T-helper 17 cell (primary cell): ENCODE results near the gene RAB11FIP2. TPM values are rescaled to one million over a fixed set of nuclear protein-coding genes. Genes with fewer than 3 reads are reported as not detected.

ENCODE experiments used
- ATAC-seq: fragments of 150-1000 bp; cut with Tn5 transposase; 2 replicates; pipeline ENCODE4 v1.10.0; 2021; ENCODE audit warnings: mild to moderate bottlenecking, moderate library complexity
- DNase-seq, 3 donors: peaks; one replicate each; pipeline versions ENCODE4 v3.0.0 to v3.0.0-alpha.2; 2020 to 2021
- H3K9me3 ChIP-seq: one replicate; pipeline ENCODE4 v1.7.0; 2013; ENCODE audit warnings: low read length, mild to moderate bottlenecking; ENCODE audit not compliant: control insufficient read depth, poor library complexity, severe bottlenecking
- H3K27ac Mint-ChIP-seq: one replicate; pipeline ENCODE4 v1.8.0; 2022; ENCODE audit warnings: mild to moderate bottlenecking, moderate library complexity, mixed read lengths
- H3K27me3 Mint-ChIP-seq: one replicate; pipeline ENCODE4 v1.8.0; 2022; ENCODE audit warnings: mixed read lengths
- H3K36me3 Mint-ChIP-seq: one replicate; pipeline ENCODE4 v1.8.0; 2022; ENCODE audit warnings: low read depth, mixed read lengths
- H3K4me1 Mint-ChIP-seq: one replicate; pipeline ENCODE4 v1.8.0; 2022; ENCODE audit warnings: mild to moderate bottlenecking, mixed read lengths
- H3K4me3 Mint-ChIP-seq: one replicate; pipeline ENCODE4 v1.8.0; 2022; ENCODE audit warnings: mild to moderate bottlenecking, moderate library complexity, mixed read lengths
- total RNA-seq, 4 donors: library from RNA in 2 of 4; stranded (reverse) in 2 of 4; gene quantifications; one replicate each; pipeline ENCODE4 v1.2.3 and lab custom pipeline; 2022 to 2026

The RAB11FIP2 gene
- total RNA-seq, 2 donors from 2014 or later: 19.5 to 29.5 TPM

GRCh38 chr10:118047157-118047719 lies 497 bp upstream of the RAB11FIP2 start:
- no peak overlapping the region for H3K27ac Mint-ChIP-seq
- peaks cover 14% of the 10 kb centered on the region for H3K4me1 Mint-ChIP-seq
- no peaks in the 10 kb centered on the region for H3K27me3 Mint-ChIP-seq
- no peaks in the 10 kb centered on the region for H3K36me3 Mint-ChIP-seq
- H3K4me3 Mint-ChIP-seq: peak overlapping the region; percentile 88
- ATAC-seq: no peak
- DNase-seq: no peak
- H3K9me3 ChIP-seq: no peaks in the 10 kb centered on the region

- Mint-ChIP-seq H3K4me3 (peak overlapping the region; percentile 88), H3K36me3 (no peaks in the 10 kb centered on the region), H3K27me3 (no peaks in the 10 kb centered on the region), H3K4me1 (peaks cover 18% of the 10 kb centered on the region), H3K27ac (peak overlapping the region; percentile 92)
- ATAC-seq (peak; percentile 10), DNase-seq (peak in 2 of 3 donors; percentile 6 to 14)
- H3K9me3 ChIP-seq: no peaks in the 10 kb centered on the region
These were observed 825 bp downstream of the RAB11FIP2 start for GRCh38 chr10:118045837-118046394.

DNA sequence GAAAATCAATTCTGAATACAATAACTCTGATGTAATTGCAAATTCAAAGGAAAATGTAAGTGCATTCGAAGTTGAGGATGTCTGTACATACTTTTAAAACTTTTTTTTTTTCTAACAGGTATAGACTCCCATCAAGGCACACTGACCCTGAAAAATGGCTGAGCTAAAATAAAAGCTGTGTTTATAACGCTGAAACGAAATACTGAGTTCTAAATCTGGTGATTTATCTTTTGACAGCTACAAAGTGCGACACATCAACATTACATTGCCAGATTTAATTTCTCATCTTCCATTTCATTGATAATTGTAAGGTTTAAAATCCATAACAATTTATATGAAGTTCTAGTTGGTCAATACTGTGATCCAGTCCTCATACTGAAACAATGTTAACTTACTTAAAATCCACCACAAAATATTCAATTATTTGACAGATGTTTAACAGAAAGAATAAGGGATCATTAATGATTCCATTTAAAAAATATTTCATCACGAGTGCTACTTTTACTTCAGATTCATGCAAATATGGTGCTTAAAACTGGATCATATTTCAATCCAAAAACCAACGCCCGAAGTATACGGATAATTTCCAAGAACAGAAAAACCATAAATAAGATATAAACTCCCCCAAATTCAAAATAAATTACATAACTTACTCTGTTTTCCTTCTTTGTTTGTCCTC lies 1.4 kb downstream of the RAB11FIP2 start:
- no peaks in the 10 kb centered on the region for H3K9me3 ChIP-seq
- Mint-ChIP-seq H3K27me3 (no peaks in the 10 kb centered on the region), H3K27ac (peak overlapping the region; percentile 92), H3K4me1 (peaks cover 18% of the 10 kb centered on the region), H3K4me3 (peak overlapping the region; percentile 88), H3K36me3 (no peaks in the 10 kb centered on the region)
- DNase-seq: no peak
- ATAC-seq: no peak

DNA sequence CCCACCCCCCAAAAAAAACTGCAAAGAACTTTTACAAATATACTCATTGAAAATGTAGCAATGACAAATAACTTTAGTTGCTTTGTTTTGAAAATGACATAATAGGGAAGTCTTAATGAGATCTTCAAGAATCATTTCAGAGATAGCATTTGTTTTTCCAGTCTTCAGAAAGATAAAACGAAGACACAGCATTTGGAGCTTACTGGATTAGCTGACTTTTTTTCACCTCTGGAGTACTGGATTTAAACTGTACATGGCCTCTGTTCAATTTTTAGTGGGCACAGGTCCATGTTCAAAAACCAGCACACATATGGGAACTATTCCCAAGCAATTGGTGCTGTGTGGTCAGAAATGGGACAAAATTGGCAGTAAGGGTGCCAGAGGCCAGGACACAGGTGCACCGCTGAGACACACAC lies 3.9 kb downstream of the RAB11FIP2 start:
- H3K27me3 Mint-ChIP-seq: no peaks in the 10 kb centered on the region
- peaks cover 21% of the 10 kb centered on the region for H3K4me1 Mint-ChIP-seq
- H3K4me3 Mint-ChIP-seq: no peak overlapping the region
- ATAC-seq (no peak), DNase-seq (no peak)
- no peaks in the 10 kb centered on the region for H3K9me3 ChIP-seq
- H3K27ac Mint-ChIP-seq: no peak overlapping the region
- H3K36me3 Mint-ChIP-seq: peaks cover 5% of the 10 kb centered on the region

- DNase-seq (no peak), ATAC-seq (no peak)
- H3K36me3 Mint-ChIP-seq: peaks cover 5% of the 10 kb centered on the region
- no peaks in the 10 kb centered on the region for H3K27me3 Mint-ChIP-seq
- peaks cover 21% of the 10 kb centered on the region for H3K4me1 Mint-ChIP-seq
- no peak overlapping the region for H3K4me3 Mint-ChIP-seq
- H3K9me3 ChIP-seq: no peaks in the 10 kb centered on the region
- H3K27ac Mint-ChIP-seq: no peak overlapping the region
These were observed 4.4 kb downstream of the RAB11FIP2 start for GRCh38 chr10:118042336-118042735.

- no peak for DNase-seq
- Mint-ChIP-seq H3K4me3 (no peak overlapping the region), H3K27me3 (no peaks in the 10 kb centered on the region), H3K4me1 (peaks cover 26% of the 10 kb centered on the region), H3K27ac (no peak overlapping the region), H3K36me3 (peaks cover 5% of the 10 kb centered on the region)
- ATAC-seq: no peak
- no peaks in the 10 kb centered on the region for H3K9me3 ChIP-seq
These were observed 5.4 kb downstream of the RAB11FIP2 start for GRCh38 chr10:118041316-118041715.

GRCh38 chr10:118036281-118036875 lies 10.4 kb downstream of the RAB11FIP2 start:
- Mint-ChIP-seq H3K4me3 (no peak overlapping the region), H3K27ac (no peak overlapping the region), H3K4me1 (peaks cover 13% of the 10 kb centered on the region), H3K27me3 (no peaks in the 10 kb centered on the region), H3K36me3 (peaks cover 5% of the 10 kb centered on the region)
- DNase-seq (no peak), ATAC-seq (no peak)
- no peaks in the 10 kb centered on the region for H3K9me3 ChIP-seq

DNA sequence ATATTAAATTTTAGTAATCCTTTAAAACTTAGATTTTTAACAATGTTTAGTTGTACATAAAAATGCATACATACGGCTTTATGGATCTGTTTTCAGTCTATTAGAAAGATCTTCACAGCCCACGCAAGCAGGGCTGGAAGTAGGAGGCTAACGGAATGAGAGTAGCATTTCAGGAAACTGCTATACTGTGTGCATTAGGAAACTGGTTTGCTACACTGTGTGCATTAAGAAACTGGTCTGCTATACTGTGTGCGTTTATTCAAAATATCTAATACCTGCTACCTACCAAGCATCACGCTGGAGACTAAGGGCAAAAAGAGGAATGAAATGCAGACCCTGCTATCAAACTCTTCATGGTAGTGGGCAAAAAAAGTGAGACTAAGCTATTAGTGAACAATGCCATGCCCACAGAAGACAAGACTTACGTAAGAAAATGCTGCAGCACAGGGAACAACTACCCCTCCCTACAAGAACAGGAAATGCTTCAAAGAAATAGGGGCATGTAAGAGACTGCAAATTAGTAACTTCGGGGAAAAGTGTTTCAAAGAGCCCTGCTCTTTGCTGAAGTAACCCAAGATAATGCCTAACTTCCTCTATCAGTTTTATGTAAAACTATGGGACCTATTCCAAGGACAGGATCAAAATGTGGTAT lies 11.3 kb downstream of the RAB11FIP2 start:
- H3K4me3 Mint-ChIP-seq: no peak overlapping the region

DNA sequence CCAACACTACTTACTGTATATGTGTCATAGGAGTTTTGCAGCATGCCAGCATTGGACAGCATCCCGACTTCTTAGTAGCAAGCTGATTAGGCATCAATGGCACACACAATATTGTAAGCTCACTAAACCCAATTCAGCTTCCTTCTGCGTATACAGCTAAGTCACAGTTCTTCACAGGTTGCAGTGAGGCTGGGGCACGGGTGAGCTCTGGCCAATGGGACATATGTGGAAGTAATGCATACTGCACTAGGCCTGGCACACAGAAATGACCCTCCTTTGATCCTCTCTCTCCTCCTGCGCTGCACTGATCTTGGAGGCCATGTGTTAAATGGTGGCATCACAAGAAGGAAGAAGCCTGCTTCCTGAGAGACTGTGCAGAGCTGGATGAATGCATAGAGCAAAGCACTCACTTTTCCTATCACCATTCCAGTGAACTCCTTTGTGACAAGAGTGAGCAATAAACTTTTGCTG lies 11.9 kb downstream of the RAB11FIP2 start:
- H3K27me3 Mint-ChIP-seq: no peaks in the 10 kb centered on the region
- no peak overlapping the region for H3K27ac Mint-ChIP-seq
- no peak for DNase-seq
- peaks cover 7% of the 10 kb centered on the region for H3K36me3 Mint-ChIP-seq
- no peak overlapping the region for H3K4me3 Mint-ChIP-seq
- ATAC-seq: no peak
- peaks cover 10% of the 10 kb centered on the region for H3K4me1 Mint-ChIP-seq
- no peaks in the 10 kb centered on the region for H3K9me3 ChIP-seq

More for the DNA sequence above, 11.3 kb downstream of the RAB11FIP2 start:
- Mint-ChIP-seq H3K4me1 (peaks cover 13% of the 10 kb centered on the region), H3K27me3 (no peaks in the 10 kb centered on the region), H3K36me3 (peaks cover 7% of the 10 kb centered on the region), H3K27ac (peak overlapping the region; percentile 24)
- H3K9me3 ChIP-seq: no peaks in the 10 kb centered on the region
- no peak for DNase-seq
- ATAC-seq: peak; percentile 68

GRCh38 chr10:118033905-118034304 lies 12.8 kb downstream of the RAB11FIP2 start:
- Mint-ChIP-seq H3K4me1 (peaks cover 13% of the 10 kb centered on the region), H3K27me3 (no peaks in the 10 kb centered on the region), H3K4me3 (no peak overlapping the region), H3K27ac (no peak overlapping the region), H3K36me3 (peaks cover 6% of the 10 kb centered on the region)
- DNase-seq: no peak
- no peaks in the 10 kb centered on the region for H3K9me3 ChIP-seq
- no peak for ATAC-seq

GRCh38 chr10:118032564-118032963 lies 14.2 kb downstream of the RAB11FIP2 start:
- Mint-ChIP-seq H3K27ac (no peak overlapping the region), H3K4me3 (no peak overlapping the region), H3K36me3 (peaks cover 5% of the 10 kb centered on the region), H3K27me3 (no peaks in the 10 kb centered on the region), H3K4me1 (peaks cover 16% of the 10 kb centered on the region)
- no peaks in the 10 kb centered on the region for H3K9me3 ChIP-seq
- no peak for DNase-seq
- ATAC-seq: no peak

GRCh38 chr10:118031351-118032075 lies 15.2 kb downstream of the RAB11FIP2 start:
- Mint-ChIP-seq H3K27me3 (no peaks in the 10 kb centered on the region), H3K4me3 (no peak overlapping the region), H3K4me1 (peaks cover 11% of the 10 kb centered on the region), H3K36me3 (peaks cover 5% of the 10 kb centered on the region), H3K27ac (no peak overlapping the region)
- no peak for ATAC-seq
- H3K9me3 ChIP-seq: no peaks in the 10 kb centered on the region
- DNase-seq: no peak
